Measurements from ENCODE around the gene SHOX. TPM values are rescaled to one million over a fixed set of nuclear protein-coding genes. Genes with fewer than 3 reads are reported as not detected.

Gene SHOX
- total RNA-seq, 2 donors from 2014 or later = 0.11 to 0.12 TPM

- Histone ChIP-seq H3K9me3 (no peaks in the 10 kb centered on the region), H3K4me3 (no peak overlapping the region), H3K27me3 (no peaks in the 10 kb centered on the region), H3K36me3 (no peaks in the 10 kb centered on the region), H3K27ac (no peak overlapping the region), H3K9ac (ENCODE audit: low read depth in 2 of 2, low read length in 2 of 2) (no peak overlapping the region), H3K4me1 (no peaks in the 10 kb centered on the region)
- no peak for DNase-seq
- intact Hi-C loops (cut with DNase I) = no loop called here
- TF ChIP-seq, protein P1, sequence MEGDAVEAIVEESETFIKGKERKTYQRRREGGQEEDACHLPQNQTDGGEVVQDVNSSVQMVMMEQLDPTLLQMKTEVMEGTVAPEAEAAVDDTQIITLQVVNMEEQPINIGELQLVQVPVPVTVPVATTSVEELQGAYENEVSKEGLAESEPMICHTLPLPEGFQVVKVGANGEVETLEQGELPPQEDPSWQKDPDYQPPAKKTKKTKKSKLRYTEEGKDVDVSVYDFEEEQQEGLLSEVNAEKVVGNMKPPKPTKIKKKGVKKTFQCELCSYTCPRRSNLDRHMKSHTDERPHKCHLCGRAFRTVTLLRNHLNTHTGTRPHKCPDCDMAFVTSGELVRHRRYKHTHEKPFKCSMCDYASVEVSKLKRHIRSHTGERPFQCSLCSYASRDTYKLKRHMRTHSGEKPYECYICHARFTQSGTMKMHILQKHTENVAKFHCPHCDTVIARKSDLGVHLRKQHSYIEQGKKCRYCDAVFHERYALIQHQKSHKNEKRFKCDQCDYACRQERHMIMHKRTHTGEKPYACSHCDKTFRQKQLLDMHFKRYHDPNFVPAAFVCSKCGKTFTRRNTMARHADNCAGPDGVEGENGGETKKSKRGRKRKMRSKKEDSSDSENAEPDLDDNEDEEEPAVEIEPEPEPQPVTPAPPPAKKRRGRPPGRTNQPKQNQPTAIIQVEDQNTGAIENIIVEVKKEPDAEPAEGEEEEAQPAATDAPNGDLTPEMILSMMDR (IDR thresholded peaks at IDR 0.05) = no peak
Measured at GRCh38 chrX:679291-679979, 48.8 kb downstream of the SHOX start.

DNA sequence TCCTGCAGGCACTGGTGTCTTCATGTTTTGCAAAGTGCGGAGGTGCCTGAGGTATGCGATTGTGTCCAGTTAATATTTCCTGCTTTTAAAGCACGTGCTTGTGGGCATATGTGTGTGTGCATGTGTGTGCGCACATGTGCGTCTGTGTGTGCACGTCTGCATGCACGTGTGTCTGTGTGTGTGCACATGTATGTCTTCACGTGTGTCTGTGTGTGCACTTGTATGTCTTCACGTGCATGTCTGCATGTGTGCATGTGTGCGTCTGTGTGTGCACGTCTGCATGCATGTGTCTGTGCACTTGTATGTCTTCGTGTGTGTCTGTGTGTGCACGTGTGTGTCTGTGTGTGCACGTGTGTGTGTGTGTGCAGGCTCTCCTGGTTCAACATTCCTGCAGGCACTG lies 49.5 kb downstream of the SHOX start:
- intact Hi-C loops (cut with DNase I) = no loop called here
- Histone ChIP-seq H3K36me3 (no peaks in the 10 kb centered on the region), H3K27me3 (no peaks in the 10 kb centered on the region), H3K27ac (no peak overlapping the region), H3K9me3 (no peaks in the 10 kb centered on the region), H3K9ac (ENCODE audit: low read depth in 2 of 2, low read length in 2 of 2) (no peak overlapping the region), H3K4me1 (no peaks in the 10 kb centered on the region), H3K4me3 (no peak overlapping the region)
- DNase-seq = no peak
- TF ChIP-seq, protein P1 (IDR thresholded peaks at IDR 0.05) = no peak

DNA sequence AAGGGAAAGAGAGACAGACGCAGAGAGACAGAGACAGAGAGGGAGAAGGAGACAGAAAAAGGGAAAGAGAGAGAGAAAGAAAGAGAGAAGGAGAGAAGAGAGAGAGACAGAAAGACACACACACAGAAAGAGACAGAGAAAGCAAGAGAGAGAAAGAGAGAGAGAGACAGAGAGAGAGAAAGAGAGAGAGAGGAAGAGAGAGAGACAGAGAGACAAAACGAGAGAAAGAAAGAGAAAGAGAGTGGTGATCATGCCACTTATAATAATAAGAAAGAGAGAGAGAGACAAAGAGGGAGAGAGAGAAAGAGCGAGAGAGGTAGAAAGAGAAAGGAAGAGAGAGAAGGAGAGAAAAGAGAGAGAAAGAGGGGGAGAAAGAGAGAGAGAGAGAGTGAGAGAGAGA lies 51.4 kb downstream of the SHOX start:
- TF ChIP-seq, protein P1 (IDR thresholded peaks at IDR 0.05) = no peak

GRCh38 chrX:682892-683291 lies 52.3 kb downstream of the SHOX start:
- Histone ChIP-seq H3K36me3 (no peaks in the 10 kb centered on the region), H3K4me1 (no peaks in the 10 kb centered on the region), H3K27ac (no peak overlapping the region), H3K27me3 (no peaks in the 10 kb centered on the region), H3K4me3 (no peak overlapping the region), H3K9me3 (no peaks in the 10 kb centered on the region), H3K9ac (ENCODE audit: low read depth in 2 of 2, low read length in 2 of 2) (no peak overlapping the region)
- no peak for DNase-seq
- intact Hi-C loops (cut with DNase I) = no loop called here
- TF ChIP-seq, protein P1 (IDR thresholded peaks at IDR 0.05) = no peak

More for the DNA sequence above, 51.4 kb downstream of the SHOX start:
- no peaks in the 10 kb centered on the region for H3K4me1 ChIP-seq
- H3K4me3 ChIP-seq = no peak overlapping the region
- no peak overlapping the region for H3K27ac ChIP-seq
- no peak for DNase-seq
- H3K9me3 ChIP-seq = no peaks in the 10 kb centered on the region
- no peaks in the 10 kb centered on the region for H3K27me3 ChIP-seq
- intact Hi-C loops (cut with DNase I) = no loop called here
- H3K9ac ChIP-seq (ENCODE audit: low read depth in 2 of 2, low read length in 2 of 2) = no peak overlapping the region
- H3K36me3 ChIP-seq = no peaks in the 10 kb centered on the region

- Histone ChIP-seq H3K4me1 (no peaks in the 10 kb centered on the region), H3K27me3 (no peaks in the 10 kb centered on the region), H3K36me3 (no peaks in the 10 kb centered on the region), H3K27ac (no peak overlapping the region), H3K4me3 (no peak overlapping the region), H3K9ac (ENCODE audit: low read depth in 2 of 2, low read length in 2 of 2) (no peak overlapping the region), H3K9me3 (no peaks in the 10 kb centered on the region)
- intact Hi-C loops (cut with DNase I) = no loop called here
- TF ChIP-seq, protein P1 (IDR thresholded peaks at IDR 0.05) = no peak
- no peak for DNase-seq
Measured at GRCh38 chrX:683576-683975, 53.0 kb downstream of the SHOX start.

All from colonic mucosa (tissue), 4 donors.